Tibial nerve (tissue), 4 donors: ENCODE results near the gene SCRN2. TPM values are rescaled to one million over a fixed set of nuclear protein-coding genes. Genes with fewer than 3 reads are reported as not detected.

Experiments
- DNase-seq, 2 donors: peaks; one replicate each; pipeline ENCODE4 v3.0.0-alpha.2; 2019; ENCODE audit warnings: low spot score in 2 of 2
- H3K27ac ChIP-seq, 4 donors: fragments of 200-600 bp; sonication (generic) in 3 of 4; one replicate each; pipeline ENCODE4 v1.5.1; 2017 to 2019; ENCODE audit warnings: mild to moderate bottlenecking in 1 of 4
- H3K27me3 ChIP-seq, 2 donors: fragments of 200-600 bp; sonication (generic) in 1 of 2; one replicate each; pipeline versions ENCODE4 v1.5.1 to v1.6.0; 2017 to 2019
- H3K36me3 ChIP-seq, 3 donors: fragments of 200-600 bp; sonication (generic); one replicate each; pipeline ENCODE4 v1.5.1; 2018 to 2019
- H3K4me1 ChIP-seq, 4 donors: fragments of 200-600 bp; sonication (generic) in 3 of 4; one replicate each; pipeline ENCODE4 v1.5.1; 2017 to 2019
- H3K4me3 ChIP-seq, 4 donors: fragments of 200-600 bp; sonication (generic) in 3 of 4; one replicate each; pipeline ENCODE4 v1.5.1; 2017 to 2019; ENCODE audit warnings: mild to moderate bottlenecking in 1 of 4, moderate library complexity in 1 of 4
- H3K9me3 ChIP-seq, 4 donors: fragments of 200-600 bp; sonication (generic) in 3 of 4; one replicate each; pipeline ENCODE4 v1.5.1; 2017 to 2019
- CTCF ChIP-seq, 5 experiments: fragments of 200-600 bp in 3 of 5; fragments of 450-650 bp in 2 of 5; sonication (generic) in 3 of 5; IDR thresholded peaks; one replicate each; pipeline ENCODE4 v1.5.1; 2016 to 2019; ENCODE audit warnings: antibody characterized with exemption in 5 of 5, mild to moderate bottlenecking in 3 of 5, moderate library complexity in 2 of 5
- EP300 ChIP-seq, 2 donors: sonication (generic); formaldehyde crosslinking; IDR thresholded peaks; one replicate each; pipeline ENCODE4 v1.6.1; 2017; ENCODE audit warnings: antibody characterized with exemption in 2 of 2, mild to moderate bottlenecking in 1 of 2
- POLR2A ChIP-seq, 2 donors: fragments of 450-650 bp; IDR thresholded peaks; one replicate each; pipeline ENCODE4 v1.6.1; 2017; ENCODE audit warnings: antibody characterized with exemption in 2 of 2, mild to moderate bottlenecking in 2 of 2, moderate library complexity in 2 of 2
- WGBS, 2 donors: methylation state at CpG; one replicate each; pipeline ENCODE4 v1.1.5; 2018; 5-methylcytosine and 5-hydroxymethylcytosine counted together
- total RNA-seq, 4 donors: library from RNA; depleted of rRNA; stranded (reverse); fragments of >200 nt; gene quantifications; one replicate each; pipeline ENCODE4 v1.1.0, GENCODE V29; 2016

Gene SCRN2
- total RNA-seq, 4 donors from 2014 or later, result 49.8 to 68.6 (median 56.6) TPM

DNA sequence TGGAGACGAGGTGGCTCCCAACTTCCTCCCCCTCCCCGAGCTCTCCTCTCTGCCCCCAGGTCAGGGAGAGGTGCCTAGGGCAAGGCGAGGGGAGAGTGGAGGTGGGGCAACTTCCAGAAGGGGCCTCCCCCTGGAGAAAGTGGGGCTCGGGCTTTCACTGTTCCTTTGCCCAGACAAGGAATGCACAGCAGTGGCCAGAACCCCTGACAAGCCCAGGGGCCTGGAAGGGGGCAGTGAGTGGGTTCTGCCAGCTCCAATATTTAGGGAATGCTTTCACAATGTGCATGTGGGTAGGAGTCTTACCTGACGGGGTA, 43.3 kb upstream of the SCRN2 start:
- Histone ChIP-seq H3K27me3 (no peaks in the 10 kb centered on the region), H3K36me3 (no peaks in the 10 kb centered on the region), H3K9me3 (no peaks in the 10 kb centered on the region), H3K4me3 (no peak overlapping the region), H3K27ac (peak overlapping the region in 1 of 4 donors; percentile 57), H3K4me1 (peaks cover 0 to 39% (median 1%) of the 10 kb centered on the region in 4 donors)
- 30 to 36% methylated on average over 5 of the region's 5 CpGs for WGBS, 2 donors
- no peak for TF ChIP-seq CTCF (IDR thresholded peaks at IDR 0.05)
- TF ChIP-seq POLR2A (IDR thresholded peaks at IDR 0.05), result no peak
- no peak for TF ChIP-seq EP300 (IDR thresholded peaks at IDR 0.05)
- DNase-seq, result no peak

DNA sequence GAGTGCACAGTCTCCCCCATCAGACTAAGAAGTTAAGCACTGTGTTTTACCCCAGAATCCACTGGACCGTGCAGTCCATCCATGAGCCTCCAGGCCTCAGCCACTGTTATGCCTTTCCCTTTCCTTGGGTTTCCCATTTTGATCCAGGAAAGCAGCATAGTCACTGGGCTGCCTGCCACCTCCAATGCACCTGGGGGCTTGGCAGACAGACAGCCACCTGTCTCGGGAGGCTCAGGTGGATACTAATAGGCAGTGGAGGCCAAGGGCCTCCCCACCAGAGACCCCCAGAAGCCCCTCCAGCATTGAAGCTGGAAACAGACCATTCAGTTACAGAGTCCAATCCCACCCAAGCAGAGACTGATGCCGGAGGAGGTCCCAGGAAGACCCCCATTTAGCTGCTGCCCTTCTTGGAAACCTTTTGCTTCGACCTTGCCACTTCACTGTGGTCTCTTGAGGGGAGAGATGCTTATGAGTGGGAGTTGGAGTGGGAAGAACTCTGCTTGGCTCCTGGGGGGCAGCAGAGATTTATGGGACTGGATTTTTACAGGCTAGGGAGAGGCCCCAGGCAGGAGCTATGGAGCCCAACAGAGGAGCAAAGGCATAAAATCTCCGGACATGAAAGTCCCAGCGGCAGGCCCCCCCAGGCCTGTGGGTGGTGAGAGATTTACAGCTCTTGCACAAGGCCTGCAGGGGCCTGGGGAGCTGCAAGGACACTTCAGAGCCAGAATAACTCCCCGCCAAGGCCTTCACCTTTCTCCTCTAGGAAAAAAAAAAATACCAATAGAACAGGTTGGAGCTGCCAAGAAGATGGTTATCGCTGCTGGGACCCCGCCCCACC, 42.7 kb upstream of the SCRN2 start:
- Histone ChIP-seq H3K27me3 (no peaks in the 10 kb centered on the region), H3K27ac (peak overlapping the region in 1 of 4 donors; percentile 57), H3K9me3 (no peaks in the 10 kb centered on the region), H3K4me1 (peaks cover 0 to 39% (median 1%) of the 10 kb centered on the region in 4 donors), H3K4me3 (no peak overlapping the region), H3K36me3 (no peaks in the 10 kb centered on the region)
- 50 to 66% methylated on average over 8 to 9 of the region's 9 CpGs for WGBS, 2 donors
- DNase-seq, result no peak
- TF ChIP-seq EP300 (IDR thresholded peaks at IDR 0.05), result no peak
- no peak for TF ChIP-seq POLR2A (IDR thresholded peaks at IDR 0.05)
- TF ChIP-seq CTCF (IDR thresholded peaks at IDR 0.05), result no peak

DNA sequence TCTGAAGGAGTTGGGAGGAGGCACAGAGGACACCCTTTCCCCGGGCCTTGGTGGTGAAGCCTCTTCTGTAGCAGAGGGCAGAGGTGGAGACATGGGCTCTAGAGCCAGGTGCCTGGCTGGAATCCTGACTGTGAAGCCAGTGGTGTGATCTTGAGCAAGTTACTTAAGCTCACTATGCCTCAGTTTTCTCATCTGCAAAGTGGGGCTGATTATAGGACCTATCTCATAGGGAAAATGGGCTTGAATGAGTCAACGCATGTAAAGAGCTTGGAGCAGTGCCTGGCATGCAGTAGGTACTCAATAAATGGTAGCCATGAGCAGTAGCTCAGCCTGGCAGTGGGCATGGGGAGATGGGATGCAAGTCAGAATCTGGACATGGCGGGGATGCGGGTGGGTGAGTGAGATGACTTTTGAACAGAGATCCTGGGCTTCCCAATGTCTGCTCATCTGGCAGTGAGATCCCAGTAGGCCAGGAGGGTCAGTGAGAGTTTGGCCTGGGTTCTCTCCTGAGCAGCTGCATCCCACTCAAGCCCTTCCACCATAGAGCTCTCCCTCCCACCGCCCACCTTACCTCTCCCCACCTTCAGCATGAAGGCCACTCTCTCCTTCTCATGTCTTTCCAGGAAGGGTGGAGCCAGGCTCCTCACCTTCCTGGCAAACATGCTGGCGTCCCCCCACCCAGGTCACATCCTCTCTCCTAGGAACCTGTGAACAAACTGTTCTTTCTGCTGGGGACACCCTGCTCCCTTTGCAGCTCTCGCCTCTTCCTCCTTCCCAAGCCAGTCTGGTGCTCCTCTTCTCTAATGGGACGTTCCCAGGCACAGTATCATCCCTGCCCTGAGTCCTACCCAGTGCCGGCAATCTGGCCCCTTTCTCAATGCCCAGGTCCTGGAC, 41.9 kb upstream of the SCRN2 start:
- 83 to 86% methylated on average over 9 of the region's 9 CpGs for WGBS, 2 donors
- no peak for DNase-seq
- Histone ChIP-seq H3K36me3 (no peaks in the 10 kb centered on the region), H3K4me1 (peaks cover 0 to 39% (median 1%) of the 10 kb centered on the region in 4 donors), H3K27me3 (peaks cover 0 to 8% of the 10 kb centered on the region in 2 donors), H3K27ac (peak overlapping the region in 3 of 4 donors; percentile 32 to 55 (median 40)), H3K9me3 (no peaks in the 10 kb centered on the region), H3K4me3 (peak overlapping the region in 1 of 4 donors; percentile 27)
- TF ChIP-seq EP300 (IDR thresholded peaks at IDR 0.05), result no peak
- no peak for TF ChIP-seq POLR2A (IDR thresholded peaks at IDR 0.05)
- TF ChIP-seq CTCF (IDR thresholded peaks at IDR 0.05), result no peak

DNA sequence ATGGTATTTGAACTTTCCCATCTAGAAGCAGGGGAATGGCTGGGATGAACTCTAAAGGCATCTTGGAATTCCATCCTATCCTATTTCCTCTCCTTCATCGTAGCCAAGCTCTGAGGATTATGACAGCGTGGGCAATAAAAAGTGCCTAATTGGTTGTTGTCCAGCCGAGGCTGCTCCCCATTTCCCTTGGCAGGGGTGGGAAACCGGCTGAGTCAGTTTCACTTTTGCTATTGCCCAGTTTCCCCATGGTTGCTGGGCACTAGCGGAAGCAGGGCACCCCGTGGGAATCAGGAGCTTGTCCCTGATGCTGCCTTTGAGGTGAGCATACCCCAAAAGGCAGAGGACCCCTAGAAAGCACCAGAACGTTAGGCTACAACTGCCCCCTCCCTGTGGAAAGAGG, 41.2 kb upstream of the SCRN2 start:
- H3K9me3 ChIP-seq, result no peaks in the 10 kb centered on the region
- peak overlapping the region in 3 of 4 donors; percentile 32 to 55 (median 40) for H3K27ac ChIP-seq
- WGBS, 2 donors, result 23 to 25% methylated on average over 7 of the region's 7 CpGs
- no peak for DNase-seq
- no peaks in the 10 kb centered on the region for H3K36me3 ChIP-seq
- peaks cover 0 to 15% of the 10 kb centered on the region in 2 donors for H3K27me3 ChIP-seq
- no peak for TF ChIP-seq CTCF (IDR thresholded peaks at IDR 0.05)
- TF ChIP-seq EP300 (IDR thresholded peaks at IDR 0.05), result no peak
- no peak for TF ChIP-seq POLR2A (IDR thresholded peaks at IDR 0.05)
- peaks cover 0 to 39% (median 1%) of the 10 kb centered on the region in 4 donors for H3K4me1 ChIP-seq
- peak overlapping the region in 2 of 4 donors; percentile 24 to 27 for H3K4me3 ChIP-seq
